ENCODE data around the gene RIC8B. TPM values are rescaled to one million over a fixed set of nuclear protein-coding genes. Genes with fewer than 3 reads are reported as not detected.

RIC8B gene
- total and polyA plus RNA-seq, 2 of the 8 experiments (the other 6 are each of a cell fraction or from before 2014, with no cell fraction given) = 8.2 to 25.3 TPM

- peak overlapping the region; percentile 34 to 45; a peak in 3 of 4 replicates for H3K4me2 ChIP-seq (ENCODE audit: insufficient read depth in 1 of 2, low read depth in 2 of 2, low read length in 2 of 2)
- H3K4me3 ChIP-seq (ENCODE audit: extremely low read depth in 1 of 4, insufficient read depth in 2 of 4, low read depth in 3 of 4, low read length in 4 of 4) = peak overlapping the region in 1 of 4 experiments; percentile 20; a peak in 1 of 8 replicates
- peaks cover 0 to 3% of the 10 kb centered on the region in 2 experiments; a peak in 1 of 4 replicates for H3K79me2 ChIP-seq (ENCODE audit: control insufficient read depth in 1 of 2, insufficient read depth in 2 of 2, low read length in 2 of 2)
- no peak overlapping the region for H3K27ac ChIP-seq (ENCODE audit: low read depth, low read length)
- no peak overlapping the region for H2BK15ac ChIP-seq (ENCODE audit: low read length)
- no peak overlapping the region for H2AK5ac ChIP-seq (ENCODE audit: low read depth, low read length)
- H2BK12ac ChIP-seq (ENCODE audit: low read depth, low read length) = no peak overlapping the region
- H3K56ac ChIP-seq (replicated peaks; ENCODE audit: insufficient read length, low read depth, low read length) = no peak overlapping the region
- H2BK5ac ChIP-seq (ENCODE audit: low read depth, low read length) = no peak overlapping the region
- no peaks in the 10 kb centered on the region for H3K9me3 ChIP-seq (ENCODE audit: insufficient read depth in 2 of 2, low read depth in 1 of 2, low read length in 1 of 2)
- no peak overlapping the region for H3K23ac ChIP-seq (ENCODE audit: insufficient read length)
- POLR2A ChIA-PET (ENCODE audit: partially characterized antibody) = interaction anchor here (0.8 kb wide), 2 partner anchors 8 to 14 kb away, joined by 3 to 4 read pairs; no protein-coding TSS in a partner anchor
- DNase-seq (ENCODE audit: low read depth in 1 of 2, low spot score in 2 of 2) = no peak
- no peak overlapping the region for H2BK20ac ChIP-seq (ENCODE audit: low read length)
- H3K79me1 ChIP-seq (ENCODE audit: low read depth, low read length) = peaks cover 2% of the 10 kb centered on the region; the same call in 1 of the 2 replicates
- H4K8ac ChIP-seq (ENCODE audit: extremely low read depth, insufficient read depth, low read length) = no peak overlapping the region
- peaks cover 0 to 10% (median 0%) of the 10 kb centered on the region in 4 experiments; a peak in 1 of 8 replicates for H3K36me3 ChIP-seq (ENCODE audit: control insufficient read depth in 2 of 4, insufficient read depth in 4 of 4, low read length in 3 of 4)
- H3K14ac ChIP-seq (ENCODE audit: insufficient read length) = no peak overlapping the region
- no peak overlapping the region for H3K4ac ChIP-seq (replicated peaks; ENCODE audit: insufficient read length, low read depth, low read length)
- WGBS, 2 experiments (ENCODE audit: extremely low coverage in 1 of 2, insufficient coverage in 1 of 2, insufficient read length in 1 of 2, insufficient replicate concordance in 2 of 2, low coverage in 1 of 2, low lambda C conversion rate in 2 of 2, missing lambda C conversion rate in 1 of 2) = 27% methylated on average over 3 of the region's 3 CpGs; no CpG with 5 or more reads in 1 of the 2 experiments
- peak; percentile 96 for FAIRE-seq
- no peaks in the 10 kb centered on the region for H3K27me3 ChIP-seq (replicated peaks in 1 of 4; ENCODE audit: control insufficient read depth in 3 of 4, extremely low read depth in 1 of 4, insufficient read depth in 3 of 4, low read length in 3 of 4)
- H3K23me2 ChIP-seq (ENCODE audit: low read depth, low read length) = no peaks in the 10 kb centered on the region
- no peak overlapping the region for H2BK120ac ChIP-seq (replicated peaks; ENCODE audit: low read depth, low read length)
- H2AFZ ChIP-seq (ENCODE audit: low read length) = no peak overlapping the region
- H4K20me1 ChIP-seq (replicated peaks in 1 of 2; ENCODE audit: control insufficient read depth in 1 of 2, insufficient read depth in 2 of 2, low read length in 2 of 2) = peaks cover 2 to 3% of the 10 kb centered on the region in 2 experiments
- H3K18ac ChIP-seq (ENCODE audit: extremely low read depth, low read length) = no peak overlapping the region
- no peak overlapping the region; a peak in 1 of 7 replicates for H3K9ac ChIP-seq (replicated peaks in 1 of 4; ENCODE audit: extremely low read depth in 1 of 4, low read depth in 3 of 4, low read length in 3 of 4)
- peaks cover 0 to 9% (median 6%) of the 10 kb centered on the region in 4 experiments; a peak in 4 of 7 replicates for H3K4me1 ChIP-seq (replicated peaks in 1 of 4; ENCODE audit: control insufficient read depth in 3 of 4, insufficient read depth in 4 of 4, low read length in 3 of 4)
- H4K5ac ChIP-seq (ENCODE audit: insufficient read length, low read depth, low read length) = no peak overlapping the region
- CTCF ChIA-PET (ENCODE audit: partially characterized antibody) = interaction anchor here (0.6 to 1.8 kb wide), 9 partner anchors 9 to 413 kb away, joined by 3 to 10 read pairs (median 3); no protein-coding TSS in a partner anchor
- H4K91ac ChIP-seq (replicated peaks; ENCODE audit: insufficient read length, low read length) = no peak overlapping the region
- TF ChIP-seq YY1 (IDR thresholded peaks at IDR 0.05; ENCODE audit: low read depth, low read length) (no peak), E2F6 (IDR thresholded peaks at IDR 0.05) (no peak), HDAC6 (IDR thresholded peaks at IDR 0.05; ENCODE audit: low read depth, low read length) (no peak), ASH2L (IDR thresholded peaks at IDR 0.05; ENCODE audit: low read length) (no peak), SRF (IDR thresholded peaks at IDR 0.05; ENCODE audit: low read depth, low read length) (no peak), CBX5 (IDR thresholded peaks at IDR 0.05; ENCODE audit: low read depth, low read length) (no peak), KDM5A (IDR thresholded peaks at IDR 0.05; ENCODE audit: low read length) (no peak), KDM1A (IDR thresholded peaks at IDR 0.05; ENCODE audit: borderline replicate concordance, low read length) (0 out of 2 replicates have a peak, but pooled peaks have one; percentile 17), FOSL1 (IDR thresholded peaks at IDR 0.05; ENCODE audit: insufficient read depth, low read depth, low read length) (no peak), TCF12 (IDR thresholded peaks at IDR 0.05; ENCODE audit: low read depth, low read length) (0 out of 2 replicates have a peak, but pooled peaks have one; percentile 55), SIX5 (IDR thresholded peaks at IDR 0.05; ENCODE audit: low read depth, low read length) (no peak), EGR1 (IDR thresholded peaks at IDR 0.05; ENCODE audit: borderline replicate concordance, low read depth, low read length) (no peak), TEAD4 (IDR thresholded peaks at IDR 0.05; ENCODE audit: low read depth, low read length) (peak; percentile 68; the same call in 1 of the 2 replicates), TAF7 (optimal IDR thresholded peaks at IDR 0.05; ENCODE audit: borderline replicate concordance, low read depth, low read length) (no peak)
Measured at GRCh38 chr12:106865683-106866082, 91.2 kb downstream of the RIC8B start.
